C4-2B (cell line): ENCODE results near the gene ATP11B.

Experiments used
- ZFX ChIP-seq: fragments of 450-650 bp; IDR thresholded peaks from 2 replicates; pipeline ENCODE4 v1.6.1; 2017
- TF ChIP-seq, protein P1 (sequence below): fragments of 450-650 bp; conservative IDR thresholded peaks from 2 replicates; pipeline ENCODE4 v1.5.1; 2017; ENCODE audit warnings: mild to moderate bottlenecking

DNA sequence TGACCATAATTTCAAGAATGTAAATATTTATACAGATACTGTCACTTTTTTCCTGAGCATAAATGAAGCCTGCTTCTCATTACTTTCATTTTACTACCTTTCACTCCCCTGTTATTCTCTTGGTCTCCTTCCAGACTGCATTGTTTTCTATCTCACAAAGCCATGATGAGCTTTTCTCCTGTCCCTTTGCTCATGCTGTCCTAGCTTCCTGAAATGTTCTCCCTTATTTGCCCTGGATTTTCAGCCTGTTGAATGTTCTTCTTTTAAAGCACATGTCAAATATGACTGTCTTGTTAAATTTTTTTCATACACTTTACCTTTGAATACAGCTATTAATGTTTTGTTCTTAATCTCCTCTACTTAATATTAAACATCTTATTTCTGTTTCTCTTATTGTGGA lies 31.7 kb downstream of the ATP11B start:
- TF ChIP-seq, protein P1, sequence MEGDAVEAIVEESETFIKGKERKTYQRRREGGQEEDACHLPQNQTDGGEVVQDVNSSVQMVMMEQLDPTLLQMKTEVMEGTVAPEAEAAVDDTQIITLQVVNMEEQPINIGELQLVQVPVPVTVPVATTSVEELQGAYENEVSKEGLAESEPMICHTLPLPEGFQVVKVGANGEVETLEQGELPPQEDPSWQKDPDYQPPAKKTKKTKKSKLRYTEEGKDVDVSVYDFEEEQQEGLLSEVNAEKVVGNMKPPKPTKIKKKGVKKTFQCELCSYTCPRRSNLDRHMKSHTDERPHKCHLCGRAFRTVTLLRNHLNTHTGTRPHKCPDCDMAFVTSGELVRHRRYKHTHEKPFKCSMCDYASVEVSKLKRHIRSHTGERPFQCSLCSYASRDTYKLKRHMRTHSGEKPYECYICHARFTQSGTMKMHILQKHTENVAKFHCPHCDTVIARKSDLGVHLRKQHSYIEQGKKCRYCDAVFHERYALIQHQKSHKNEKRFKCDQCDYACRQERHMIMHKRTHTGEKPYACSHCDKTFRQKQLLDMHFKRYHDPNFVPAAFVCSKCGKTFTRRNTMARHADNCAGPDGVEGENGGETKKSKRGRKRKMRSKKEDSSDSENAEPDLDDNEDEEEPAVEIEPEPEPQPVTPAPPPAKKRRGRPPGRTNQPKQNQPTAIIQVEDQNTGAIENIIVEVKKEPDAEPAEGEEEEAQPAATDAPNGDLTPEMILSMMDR, result no peak
- TF ChIP-seq ZFX, result no peak
